ENCODE results near the gene MREG. TPM values are rescaled to one million over a fixed set of nuclear protein-coding genes. Genes with fewer than 3 reads are reported as not detected.
"Not testable (repeated sequence)": the region's sequence is repeated elsewhere in the genome, so short reads cannot be mapped to it uniquely, and the experiment has no call there.

MREG gene
- total RNA-seq, 1 donor from 2014 or later = 48.4 TPM

- TF ChIP-seq CTCF (IDR thresholded peaks at IDR 0.05; ENCODE audit: partially characterized antibody, unreplicated experiment) = no peak
- DNase-seq = no peak
- Mint-ChIP-seq H3K9me3 (ENCODE audit: unreplicated experiment) (peaks cover 25% of the 10 kb centered on the region), H3K27ac (ENCODE audit: unreplicated experiment) (peak overlapping the region; percentile 90), H3K36me3 (ENCODE audit: unreplicated experiment) (peaks cover 4% of the 10 kb centered on the region), H3K27me3 (ENCODE audit: unreplicated experiment) (peaks cover 11% of the 10 kb centered on the region), H3K4me1 (ENCODE audit: low read depth, unreplicated experiment) (peaks cover 43% of the 10 kb centered on the region), H3K4me3 (ENCODE audit: unreplicated experiment) (peak overlapping the region; percentile 95)
Measured at GRCh38 chr2:216012133-216012829, 1.1 kb downstream of the MREG start.

GRCh38 chr2:216009215-216009614 is 4.1 kb downstream of the MREG start:
- H3K4me3 Mint-ChIP-seq (ENCODE audit: unreplicated experiment); H3K27ac Mint-ChIP-seq (ENCODE audit: unreplicated experiment); H3K9me3 Mint-ChIP-seq (ENCODE audit: unreplicated experiment); H3K27me3 Mint-ChIP-seq (ENCODE audit: unreplicated experiment); DNase-seq; H3K36me3 Mint-ChIP-seq (ENCODE audit: unreplicated experiment): not testable (repeated sequence)
- H3K4me1 Mint-ChIP-seq (ENCODE audit: low read depth, unreplicated experiment) = peaks cover 39% of the 10 kb centered on the region

GRCh38 chr2:216008387-216008786 is 5.0 kb downstream of the MREG start:
- no peak for DNase-seq
- no peak for TF ChIP-seq CTCF (IDR thresholded peaks at IDR 0.05; ENCODE audit: partially characterized antibody, unreplicated experiment)
- Mint-ChIP-seq H3K9me3 (ENCODE audit: unreplicated experiment) (peaks cover 14% of the 10 kb centered on the region), H3K36me3 (ENCODE audit: unreplicated experiment) (no peaks in the 10 kb centered on the region), H3K4me1 (ENCODE audit: low read depth, unreplicated experiment) (peaks cover 42% of the 10 kb centered on the region), H3K4me3 (ENCODE audit: unreplicated experiment) (peak overlapping the region; percentile 6), H3K27me3 (ENCODE audit: unreplicated experiment) (peaks cover 3% of the 10 kb centered on the region), H3K27ac (ENCODE audit: unreplicated experiment) (no peak overlapping the region)

GRCh38 chr2:216006164-216006663 is 7.1 kb downstream of the MREG start:
- Mint-ChIP-seq H3K9me3 (ENCODE audit: unreplicated experiment) (peaks cover 11% of the 10 kb centered on the region), H3K4me3 (ENCODE audit: unreplicated experiment) (peak overlapping the region; percentile 46), H3K4me1 (ENCODE audit: low read depth, unreplicated experiment) (peaks cover 54% of the 10 kb centered on the region), H3K27me3 (ENCODE audit: unreplicated experiment) (peaks cover 5% of the 10 kb centered on the region), H3K27ac (ENCODE audit: unreplicated experiment) (peak overlapping the region; percentile 75), H3K36me3 (ENCODE audit: unreplicated experiment) (no peaks in the 10 kb centered on the region)
- DNase-seq = no peak
- TF ChIP-seq CTCF (IDR thresholded peaks at IDR 0.05; ENCODE audit: partially characterized antibody, unreplicated experiment) = no peak

GRCh38 chr2:216004697-216005283 is 8.6 kb downstream of the MREG start:
- H3K9me3 Mint-ChIP-seq (ENCODE audit: unreplicated experiment) = peaks cover 11% of the 10 kb centered on the region
- peak overlapping the region; percentile 70 for H3K4me3 Mint-ChIP-seq (ENCODE audit: unreplicated experiment)
- TF ChIP-seq CTCF (IDR thresholded peaks at IDR 0.05; ENCODE audit: partially characterized antibody, unreplicated experiment) = no peak
- H3K27me3 Mint-ChIP-seq (ENCODE audit: unreplicated experiment) = peaks cover 5% of the 10 kb centered on the region
- H3K36me3 Mint-ChIP-seq (ENCODE audit: unreplicated experiment) = no peaks in the 10 kb centered on the region
- peaks cover 51% of the 10 kb centered on the region for H3K4me1 Mint-ChIP-seq (ENCODE audit: low read depth, unreplicated experiment)
- peak overlapping the region; percentile 67 for H3K27ac Mint-ChIP-seq (ENCODE audit: unreplicated experiment)
- DNase-seq = no peak

All from glutamatergic neuron (in vitro differentiated cells).